NCI-H446 treated with DMSO at 0.1 percent for 48 hours (cell line): ENCODE measurements around the gene NEURL1B.

Source experiments
- DNase-seq: peaks from one replicate; lab custom pipeline; 2025; lab: John Stamatoyannopoulos, UW

The NEURL1B gene

DNA sequence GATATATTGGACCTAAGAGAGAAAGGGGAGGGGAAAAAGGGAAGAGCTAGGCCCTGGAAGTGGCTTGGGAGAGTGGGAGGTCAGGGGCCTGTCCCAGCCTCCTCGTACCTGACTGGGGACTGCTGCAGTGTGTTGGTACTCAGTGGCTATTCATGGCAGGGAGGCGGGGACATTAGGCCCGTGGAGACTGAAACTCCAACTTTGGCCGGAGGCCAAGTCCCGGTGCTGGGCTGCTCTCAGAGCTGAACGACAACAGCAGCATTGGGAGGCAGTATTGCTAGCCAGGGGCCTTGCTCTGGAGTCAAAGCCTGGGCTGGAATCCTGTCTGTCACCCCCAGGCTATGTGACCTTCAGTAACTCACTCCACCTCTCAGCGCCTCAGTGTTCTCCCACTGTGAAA lies 37.8 kb downstream of the NEURL1B start:
- no peak for DNase-seq

DNA sequence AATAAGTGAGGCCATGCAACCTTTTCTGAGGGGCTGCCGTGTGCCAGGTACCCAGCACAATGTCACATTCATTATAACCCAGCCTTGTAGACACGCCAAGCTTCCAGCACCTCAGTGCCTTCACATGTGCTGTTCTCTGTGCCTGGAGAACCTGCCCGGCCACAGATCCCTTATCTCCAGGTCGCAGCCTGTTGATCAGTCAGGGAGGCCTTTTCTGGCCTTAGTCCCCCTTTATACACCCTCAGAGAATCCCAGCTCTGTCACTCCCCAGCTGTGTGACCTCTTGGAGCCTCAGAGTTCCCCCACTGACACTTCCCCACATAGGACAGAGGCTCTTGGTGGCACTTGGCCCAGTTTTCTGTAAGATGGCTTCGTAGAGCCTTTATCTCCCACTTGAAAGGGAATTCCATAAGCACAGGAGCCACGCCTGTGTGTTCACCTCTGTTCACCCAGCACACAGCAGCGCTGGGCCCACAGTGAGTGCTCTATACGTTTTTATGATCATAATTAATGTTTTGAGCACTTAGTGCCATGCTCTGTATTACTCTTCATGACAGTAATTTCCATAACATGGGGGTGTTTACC lies 38.7 kb downstream of the NEURL1B start:
- DNase-seq, result no peak

DNA sequence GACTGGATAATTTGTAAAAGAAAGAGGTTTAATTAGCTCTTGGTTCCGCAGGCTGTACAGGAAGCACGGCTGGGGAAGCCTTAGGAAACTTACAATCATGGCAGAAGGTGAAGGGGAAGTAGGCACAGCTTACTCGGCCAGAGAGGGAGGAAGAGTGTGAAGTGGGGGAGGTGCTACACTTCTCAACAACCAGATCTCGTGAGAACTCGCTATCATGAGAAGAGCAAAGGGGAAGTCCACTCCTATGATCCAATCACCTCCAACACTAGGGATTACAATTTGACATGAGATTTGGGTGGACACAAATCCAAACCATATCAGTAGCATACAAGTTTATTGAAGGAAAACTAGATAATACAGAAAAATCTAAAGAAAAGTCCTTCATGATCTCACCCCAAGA lies 39.9 kb downstream of the NEURL1B start:
- no peak for DNase-seq

DNA sequence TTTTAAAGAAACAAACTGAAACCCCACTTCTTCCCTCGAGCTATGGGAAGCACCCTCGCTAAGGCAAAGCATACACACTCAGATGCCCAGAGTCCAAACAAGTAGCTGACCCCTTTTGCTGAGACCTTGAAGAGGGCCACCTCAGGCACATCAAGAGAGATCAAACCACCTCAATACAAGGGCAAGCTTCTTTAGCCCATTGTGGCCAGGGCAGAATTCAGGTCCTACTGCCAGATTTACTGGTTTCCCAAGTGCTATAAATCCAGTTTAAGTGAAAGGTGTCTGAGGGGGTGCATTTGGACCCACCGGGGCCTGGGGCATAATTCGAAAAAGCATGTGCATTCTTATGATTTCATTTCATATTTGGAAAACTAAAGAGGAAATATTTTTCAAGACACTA lies 40.4 kb downstream of the NEURL1B start:
- no peak for DNase-seq

DNA sequence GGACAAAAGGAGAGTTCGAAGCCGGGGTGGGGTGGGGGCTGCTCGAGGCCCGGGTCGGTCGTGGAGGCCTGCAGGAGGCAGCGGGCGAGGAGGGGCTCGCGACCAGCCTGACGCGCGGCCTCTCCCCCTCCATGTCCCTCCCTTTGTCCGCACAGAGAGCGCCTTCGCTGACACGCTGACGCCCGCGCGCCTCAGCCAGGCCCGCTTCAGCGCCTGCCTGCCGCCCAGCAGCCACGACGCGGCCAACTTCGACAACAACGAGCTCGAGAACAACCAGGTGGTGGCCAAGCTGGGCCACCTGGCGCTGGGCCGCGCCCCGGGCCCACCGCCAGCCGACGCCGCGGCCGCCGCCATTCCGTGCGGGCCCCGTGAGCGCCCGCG lies 42.2 kb downstream of the NEURL1B start:
- DNase-seq, result no peak

DNA sequence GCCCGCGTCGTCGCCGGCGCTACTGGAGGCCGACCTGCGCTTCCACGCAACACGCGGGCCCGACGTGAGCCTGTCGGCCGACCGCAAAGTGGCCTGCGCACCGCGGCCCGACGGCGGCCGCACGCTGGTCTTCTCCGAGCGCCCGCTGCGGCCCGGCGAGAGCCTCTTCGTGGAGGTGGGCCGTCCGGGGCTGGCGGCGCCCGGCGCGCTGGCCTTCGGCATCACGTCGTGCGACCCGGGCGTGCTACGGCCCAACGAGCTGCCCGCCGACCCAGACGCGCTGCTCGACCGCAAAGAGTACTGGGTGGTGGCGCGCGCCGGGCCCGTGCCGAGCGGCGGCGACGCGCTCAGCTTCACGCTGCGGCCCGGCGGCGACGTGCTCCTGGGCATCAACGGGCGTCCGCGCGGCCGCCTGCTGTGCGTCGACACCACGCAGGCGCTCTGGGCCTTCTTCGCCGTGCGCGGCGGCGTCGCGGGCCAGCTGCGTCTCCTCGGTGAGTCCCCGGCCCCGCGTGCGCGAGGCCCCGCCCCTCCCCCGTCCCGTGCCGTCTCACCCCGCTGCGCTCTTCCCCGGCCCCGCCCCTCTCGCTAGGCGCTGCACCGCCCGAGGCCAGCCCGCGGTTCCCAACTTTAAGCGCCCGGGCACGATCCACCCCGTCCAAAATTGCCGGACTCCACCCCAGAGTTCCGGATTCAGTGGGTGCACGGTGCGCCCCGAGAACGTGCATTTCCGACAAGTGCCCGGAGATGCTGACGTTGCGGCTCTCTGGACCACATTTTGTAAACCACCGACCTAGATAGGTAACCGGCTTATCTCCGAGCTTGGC lies 42.8 kb downstream of the NEURL1B start:
- no peak for DNase-seq

DNA sequence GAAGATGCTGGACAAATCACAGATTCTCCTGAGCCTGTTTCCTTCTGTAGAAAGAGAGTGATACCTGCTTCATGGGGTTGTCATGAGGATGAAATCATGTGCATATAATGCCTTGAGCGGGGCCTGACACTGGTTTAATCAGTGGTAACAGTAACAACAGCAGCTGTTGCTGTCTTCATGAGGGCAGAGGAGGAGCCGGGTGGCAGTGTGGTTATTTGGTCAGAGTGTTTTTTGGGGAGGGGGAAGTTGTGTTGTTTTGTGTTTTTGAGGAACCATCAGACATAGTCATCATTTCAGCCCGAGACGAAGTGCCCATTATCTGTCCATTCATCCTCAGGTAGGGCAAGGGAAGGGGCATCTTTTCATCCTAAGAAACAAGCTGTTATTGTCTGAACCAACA lies 44.0 kb downstream of the NEURL1B start:
- no peak for DNase-seq

DNA sequence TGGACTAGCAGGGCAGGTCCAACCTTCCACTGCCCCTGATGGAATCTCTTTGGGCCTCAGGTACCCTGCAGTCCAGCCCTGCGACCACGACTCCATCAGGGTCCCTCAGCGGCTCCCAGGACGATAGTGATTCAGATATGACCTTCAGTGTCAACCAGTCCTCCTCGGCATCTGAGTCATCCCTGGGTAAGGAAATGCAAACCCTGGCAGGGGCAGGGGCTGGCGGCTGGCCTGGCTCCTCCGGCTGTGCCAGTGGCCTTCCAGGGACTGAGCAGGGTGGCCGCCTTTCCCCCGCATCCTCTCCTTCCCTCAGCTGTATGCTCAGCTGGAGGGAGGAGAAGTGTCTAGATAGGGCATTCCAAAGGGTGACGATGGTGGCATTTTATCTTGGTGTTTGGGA lies 45.0 kb downstream of the NEURL1B start:
- DNase-seq, result no peak

DNA sequence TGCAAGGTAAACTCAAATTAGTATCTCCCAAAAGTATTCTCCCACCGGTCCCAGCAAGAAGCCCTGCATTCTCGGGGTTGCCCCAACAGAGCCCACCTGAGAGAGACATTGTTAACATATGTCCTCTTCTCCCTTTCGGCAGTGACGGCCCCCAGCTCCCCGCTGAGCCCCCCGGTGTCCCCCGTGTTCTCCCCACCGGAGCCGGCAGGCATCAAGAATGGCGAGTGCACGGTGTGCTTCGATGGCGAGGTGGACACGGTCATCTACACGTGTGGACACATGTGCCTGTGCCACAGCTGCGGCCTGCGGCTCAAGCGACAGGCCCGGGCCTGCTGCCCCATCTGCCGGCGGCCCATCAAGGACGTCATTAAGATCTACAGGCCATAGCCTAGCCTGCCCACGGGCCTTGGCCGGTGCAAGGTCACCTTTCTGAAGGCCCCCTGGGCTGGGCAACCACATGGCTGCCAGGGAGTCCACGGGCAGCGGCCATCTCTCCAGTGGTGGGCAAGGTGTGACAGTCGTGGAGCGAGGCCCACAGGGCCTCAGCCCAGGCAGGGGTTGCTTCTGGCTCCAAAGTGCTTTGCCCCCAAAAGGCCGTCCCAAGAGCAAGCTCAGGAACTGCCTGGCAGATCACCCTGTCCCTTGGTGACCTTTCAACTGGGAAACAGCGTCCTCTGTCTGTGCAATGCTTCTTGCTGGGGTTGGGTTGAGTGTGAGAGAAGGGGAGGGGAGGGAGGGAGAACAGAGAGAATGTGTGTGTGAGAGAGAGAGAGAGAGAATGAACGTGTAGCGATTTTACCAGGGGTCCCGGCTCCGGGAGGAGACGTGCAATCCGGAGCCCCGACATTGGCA lies 45.7 kb downstream of the NEURL1B start:
- DNase-seq, result no peak

DNA sequence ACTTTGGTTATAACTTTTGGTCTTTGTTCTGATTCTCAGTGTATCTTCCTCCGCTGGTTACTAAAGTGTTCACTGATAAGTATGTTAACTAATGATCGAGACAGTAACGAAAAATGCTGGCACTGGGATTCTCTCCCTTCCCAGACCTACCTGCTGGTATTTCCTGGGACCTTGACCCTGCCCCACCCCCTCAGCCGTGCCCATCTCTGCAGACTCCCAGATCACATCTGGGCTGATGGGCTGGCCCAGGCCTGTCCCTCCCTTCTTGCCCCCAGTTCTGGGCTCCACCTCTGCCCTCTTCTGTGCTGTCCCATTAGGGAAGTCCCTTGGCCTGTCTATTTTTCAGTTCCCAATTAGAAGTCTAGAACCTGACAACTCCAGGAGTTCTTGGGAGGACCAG lies 46.9 kb downstream of the NEURL1B start:
- no peak for DNase-seq

DNA sequence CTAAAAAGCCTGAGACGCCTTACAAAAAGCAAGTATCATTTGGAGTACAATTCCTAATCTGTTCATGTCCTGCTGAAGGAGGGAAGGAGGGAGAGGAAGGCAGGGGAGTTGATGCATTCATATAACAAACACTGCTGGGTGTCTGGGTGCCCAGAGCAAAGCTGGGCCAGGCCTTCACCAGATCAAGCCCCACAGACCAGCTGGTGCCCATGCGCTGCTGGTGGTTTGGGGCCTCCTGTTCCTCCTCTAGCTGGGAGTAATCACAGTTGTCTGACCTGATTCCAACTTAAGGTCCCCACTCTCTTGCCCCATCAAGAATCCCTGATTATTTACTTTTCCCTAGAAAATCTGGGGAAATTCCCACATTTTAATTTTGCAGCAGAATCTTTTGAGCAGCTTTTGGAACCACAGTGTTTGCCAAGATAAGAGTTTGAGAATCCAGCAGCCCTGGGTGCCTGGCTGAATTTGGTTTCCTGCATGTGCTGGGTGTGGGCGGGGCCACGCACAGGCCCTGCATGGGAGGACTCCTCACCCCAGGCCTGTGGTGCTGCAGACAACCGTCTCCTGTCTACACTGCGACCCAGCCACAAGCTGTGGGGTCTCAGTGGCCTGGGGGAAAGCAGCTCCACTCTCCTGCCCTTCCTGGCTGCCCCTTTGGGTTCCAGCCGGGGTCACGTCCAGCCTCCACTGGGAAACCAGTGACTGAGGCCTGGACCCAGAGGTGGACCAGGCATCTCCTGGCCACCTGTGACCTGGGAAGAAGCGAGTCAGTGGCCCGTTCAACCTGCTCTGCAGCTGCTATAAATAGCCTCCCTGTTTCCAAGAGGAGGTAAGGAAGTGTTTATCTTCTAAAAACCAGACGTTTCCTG lies 47.5 kb downstream of the NEURL1B start:
- no peak for DNase-seq

DNA sequence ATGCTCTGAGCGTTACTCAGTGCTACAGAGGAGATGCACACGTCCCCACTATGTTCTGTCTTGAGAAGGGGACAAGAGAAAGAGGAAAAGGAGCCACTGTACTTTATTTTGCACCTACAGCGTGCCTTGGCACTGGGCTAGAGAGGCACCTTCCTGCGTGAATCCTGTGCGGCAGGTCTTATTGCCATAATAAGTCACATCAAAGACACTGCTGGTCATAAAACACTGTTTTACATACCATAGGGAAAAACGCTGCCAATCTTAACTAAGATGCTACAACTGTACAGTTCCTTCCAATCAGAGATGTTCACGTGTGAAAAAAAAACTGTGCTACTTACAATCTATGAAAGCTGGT lies 48.1 kb downstream of the NEURL1B start:
- no peak for DNase-seq

DNA sequence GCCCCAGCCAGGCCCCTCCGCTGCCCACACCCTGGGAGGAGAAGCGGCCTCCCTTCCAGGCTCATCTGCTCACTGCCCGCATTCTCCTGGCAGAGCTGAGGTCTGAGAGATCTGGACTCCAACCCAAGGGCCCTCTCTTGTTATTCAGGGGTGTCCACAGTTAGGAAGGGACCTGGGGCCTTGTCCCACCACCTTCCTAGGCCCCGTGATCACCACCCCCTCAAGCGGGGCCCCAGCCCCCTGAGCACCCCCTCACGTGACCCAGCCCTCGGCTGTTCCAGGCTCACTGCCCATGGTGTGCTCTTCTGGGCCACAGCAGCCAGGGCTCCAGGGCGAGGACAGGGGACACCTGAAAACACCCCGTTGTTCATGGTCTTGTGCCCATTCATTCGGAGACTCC lies 48.7 kb downstream of the NEURL1B start:
- DNase-seq, result no peak

DNA sequence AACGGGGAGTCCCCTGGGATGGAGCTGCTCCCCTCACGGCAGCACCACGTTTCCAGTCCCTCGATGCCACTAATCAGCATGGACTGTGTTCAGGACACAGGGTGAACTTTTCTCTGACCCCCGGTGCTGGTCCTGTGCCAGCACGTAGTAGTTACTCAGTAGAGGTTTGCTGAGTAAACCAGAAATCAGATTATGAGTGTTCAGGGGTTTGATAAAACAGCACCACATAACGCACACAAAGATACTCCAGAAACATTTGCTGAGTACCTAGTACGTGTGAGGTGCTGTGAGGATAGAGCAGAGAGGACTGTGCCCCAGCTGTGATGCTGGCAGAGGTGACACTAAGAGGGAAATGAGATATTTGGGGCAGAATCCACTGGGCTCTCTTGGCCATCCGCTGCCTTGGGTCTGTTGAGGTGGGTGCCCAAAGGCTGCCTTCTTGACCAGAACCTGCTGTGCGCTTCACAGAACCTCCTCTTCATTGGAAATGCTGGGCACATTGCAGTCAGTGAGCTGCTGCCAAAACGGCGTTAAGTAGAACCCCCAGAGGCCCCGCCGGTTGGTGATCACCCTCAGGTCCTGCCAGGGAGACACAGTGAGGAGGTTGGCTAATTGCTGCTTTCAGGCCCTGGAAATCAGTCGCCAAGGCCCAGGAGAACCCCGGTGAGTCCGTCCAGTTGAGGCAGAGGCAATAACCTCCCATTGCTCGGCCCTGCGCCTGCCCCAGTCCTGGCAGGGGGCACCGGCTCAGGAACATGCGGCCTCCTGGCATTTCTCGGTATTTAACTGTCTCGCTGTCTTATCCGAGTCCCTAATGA lies 49.4 kb downstream of the NEURL1B start:
- no peak for DNase-seq

DNA sequence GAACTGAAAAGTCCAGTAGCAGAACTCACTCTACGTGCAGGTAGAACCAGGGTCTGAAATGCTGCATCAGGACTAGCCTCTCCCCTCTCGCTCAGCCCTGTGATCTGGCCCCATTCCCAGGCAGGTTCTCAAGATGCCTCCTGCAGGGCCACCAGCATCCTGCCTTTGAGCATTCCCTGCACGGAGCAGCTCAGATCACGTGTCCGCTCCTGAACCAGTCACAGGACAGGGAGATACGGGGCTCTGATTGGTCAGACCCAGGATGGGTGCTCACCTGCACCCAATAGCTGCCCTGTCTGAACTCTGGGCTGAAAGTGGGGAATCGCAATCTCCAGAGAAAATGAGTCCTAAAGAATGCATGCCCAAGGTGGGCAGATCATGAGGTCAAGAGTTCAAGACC lies 50.8 kb downstream of the NEURL1B start:
- no peak for DNase-seq

DNA sequence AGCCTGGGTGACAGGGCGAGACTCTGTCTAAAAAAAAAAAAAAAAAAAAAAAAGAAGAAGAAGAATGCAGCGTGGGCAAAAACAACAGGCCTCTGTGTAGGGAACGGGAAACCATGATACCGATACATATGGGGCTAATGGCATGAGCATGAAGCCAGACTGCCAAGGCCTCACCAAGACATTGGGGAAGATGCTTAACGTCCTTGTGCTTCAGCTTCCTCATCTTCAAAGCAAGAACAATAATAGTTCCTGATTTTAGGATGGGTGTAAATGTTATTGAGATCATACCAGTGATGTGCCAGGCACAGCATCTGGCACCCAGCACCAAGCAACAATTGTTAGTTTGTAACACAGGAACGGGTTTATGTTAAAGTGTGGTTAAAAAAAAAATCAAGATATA lies 51.4 kb downstream of the NEURL1B start:
- no peak for DNase-seq

DNA sequence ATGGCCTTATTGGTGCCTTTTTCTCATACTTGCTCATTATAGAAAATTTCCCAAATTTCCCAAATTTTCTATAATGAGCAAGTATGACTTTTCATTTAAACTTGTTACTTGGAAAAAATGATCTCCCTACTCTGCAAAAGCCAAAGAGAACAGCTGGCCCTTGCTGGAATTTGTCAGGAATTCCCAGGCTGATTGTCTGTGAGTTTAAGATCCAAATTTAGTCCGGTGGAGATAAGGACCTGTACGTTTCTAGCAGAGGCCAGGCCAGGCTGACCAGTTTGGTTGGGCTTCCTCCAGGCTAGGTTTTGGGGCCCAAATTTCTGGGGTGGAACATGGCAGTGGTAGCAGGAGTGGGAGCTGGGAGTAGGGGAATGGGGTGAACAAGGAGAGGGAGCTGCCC lies 51.9 kb downstream of the NEURL1B start:
- no peak for DNase-seq

DNA sequence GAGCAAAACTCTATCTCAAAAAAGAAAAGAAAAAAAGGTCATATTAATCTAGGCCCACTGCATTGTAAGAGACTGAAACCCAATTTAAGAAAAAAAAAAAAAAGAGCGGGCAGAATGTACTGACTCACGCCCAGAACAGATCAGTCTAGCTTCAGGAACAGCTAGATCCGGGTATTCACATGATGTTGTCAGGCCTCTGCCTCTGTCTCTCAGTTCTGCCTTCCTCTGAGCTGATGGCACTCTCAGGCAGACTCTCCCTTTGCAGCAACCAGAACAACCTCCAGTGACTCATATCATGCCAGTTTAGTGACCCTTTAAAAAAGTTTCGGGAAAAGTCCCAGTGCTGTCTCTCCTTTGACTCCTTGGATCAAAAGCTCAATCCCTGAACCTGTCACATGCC lies 53.0 kb downstream of the NEURL1B start:
- no peak for DNase-seq

DNA sequence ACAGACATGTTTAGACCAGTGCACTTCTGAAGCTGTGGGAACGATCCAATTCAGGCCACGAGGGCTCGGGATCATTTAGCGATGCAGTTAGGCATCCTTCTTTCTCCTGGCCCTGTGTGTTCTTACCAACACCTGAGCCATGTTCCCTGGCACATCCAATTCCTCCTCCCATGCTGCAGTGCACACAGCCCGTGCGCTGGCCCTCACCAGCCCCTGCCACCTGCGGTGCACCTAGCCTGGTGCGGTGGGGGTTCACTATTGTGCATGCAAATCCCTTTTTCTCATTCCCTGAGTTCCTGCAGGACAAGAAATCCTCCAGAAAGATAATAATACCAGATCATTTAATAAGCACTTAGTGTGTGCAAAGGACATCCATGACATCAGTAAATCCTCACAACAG lies 53.5 kb downstream of the NEURL1B start:
- DNase-seq, result no peak

DNA sequence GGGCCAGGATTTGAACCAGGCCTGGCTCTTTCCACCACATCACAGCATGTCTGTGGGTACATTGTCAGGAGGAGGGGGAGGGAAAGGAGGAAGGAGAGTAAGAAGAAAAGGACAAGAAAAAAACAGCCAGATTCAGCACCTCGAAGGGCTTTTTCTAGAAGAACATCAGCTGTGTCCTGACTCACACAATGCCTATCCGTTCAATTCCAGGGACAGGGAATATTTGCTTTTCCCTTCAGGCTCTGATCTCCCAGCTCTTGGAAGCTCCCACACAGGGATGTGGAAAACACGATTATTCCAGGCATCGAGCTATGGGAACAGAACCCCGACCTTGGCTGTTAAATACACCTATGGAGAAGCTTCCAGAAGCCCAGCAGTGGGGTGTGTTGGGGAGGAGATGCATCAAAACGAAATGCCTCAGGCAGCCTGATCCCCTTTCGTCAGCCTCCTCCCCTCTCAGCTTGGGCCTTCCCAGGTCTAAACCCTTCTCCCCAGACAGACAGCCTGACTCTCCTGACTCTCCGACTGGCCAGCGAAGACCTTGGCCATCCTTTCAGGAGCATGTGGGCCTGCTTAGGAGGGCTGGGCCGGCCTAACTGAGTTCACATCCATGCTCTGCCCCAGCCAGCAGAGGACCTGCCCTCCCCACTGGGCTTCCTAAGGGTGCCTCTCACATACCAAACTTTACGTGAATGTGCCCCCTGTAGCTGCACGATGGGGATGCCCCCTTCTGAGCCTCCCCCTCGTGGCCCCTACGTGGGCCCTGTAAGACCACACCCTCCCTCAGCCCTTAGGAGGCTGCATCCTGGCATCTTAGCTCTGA lies 54.4 kb downstream of the NEURL1B start:
- DNase-seq, result no peak
